Astrocyte of the spinal cord (primary cell): ENCODE results near the gene NPEPL1.

Experiments used
- DNase-seq: peaks from one replicate; pipeline ENCODE4 v3.0.0; 2011; ENCODE audit warnings: low read depth, low spot score
- H3K4me3 ChIP-seq: 2 replicates; pipeline ENCODE4 v1.5.1; 2011; ENCODE audit warnings: low read depth, mild to moderate bottlenecking, low read length, moderate library complexity
- CTCF ChIP-seq: IDR thresholded peaks from 2 replicates; pipeline ENCODE4 v1.5.1; 2012; ENCODE audit warnings: low read depth, mild to moderate bottlenecking, low read length, inconsistent platforms
- in situ Hi-C: cut with HindIII; loops from 2 replicates; pipeline ENCODE4 v1.10.0; 2017; ENCODE audit warnings: low sequenced_read_pairs

Gene NPEPL1

GRCh38 chr20:58664883-58665282 is 27.7 kb upstream of the NPEPL1 start:
- no peak for DNase-seq
- in situ Hi-C loops = loop anchor here (25.0 kb wide), 1 partner anchor 428 kb away; the partner anchor contains the start of gene ANKRD60
- no peak for TF ChIP-seq CTCF
- no peak overlapping the region for H3K4me3 ChIP-seq

- in situ Hi-C loops = loop anchor here (25.0 kb wide), 1 partner anchor 428 kb away; the partner anchor contains the start of gene ANKRD60
- no peak for TF ChIP-seq CTCF
- DNase-seq = no peak
- no peak overlapping the region for H3K4me3 ChIP-seq
Measured at GRCh38 chr20:58665606-58666005, 27.0 kb upstream of the NPEPL1 start.

- no peak for DNase-seq
- in situ Hi-C loops = loop anchor here (25.0 kb wide), 1 partner anchor 429 kb away; the partner anchor contains the start of gene ANKRD60
- TF ChIP-seq CTCF = no peak
- H3K4me3 ChIP-seq = no peak overlapping the region
Measured at GRCh38 chr20:58666702-58667101, 25.9 kb upstream of the NPEPL1 start.

- DNase-seq = no peak
- no peak for TF ChIP-seq CTCF
- H3K4me3 ChIP-seq = no peak overlapping the region
- in situ Hi-C loops = loop anchor here (25.0 kb wide), 1 partner anchor 431 kb away; the partner anchor contains the start of gene ANKRD60
Measured at GRCh38 chr20:58667975-58668374, 24.6 kb upstream of the NPEPL1 start.

DNA sequence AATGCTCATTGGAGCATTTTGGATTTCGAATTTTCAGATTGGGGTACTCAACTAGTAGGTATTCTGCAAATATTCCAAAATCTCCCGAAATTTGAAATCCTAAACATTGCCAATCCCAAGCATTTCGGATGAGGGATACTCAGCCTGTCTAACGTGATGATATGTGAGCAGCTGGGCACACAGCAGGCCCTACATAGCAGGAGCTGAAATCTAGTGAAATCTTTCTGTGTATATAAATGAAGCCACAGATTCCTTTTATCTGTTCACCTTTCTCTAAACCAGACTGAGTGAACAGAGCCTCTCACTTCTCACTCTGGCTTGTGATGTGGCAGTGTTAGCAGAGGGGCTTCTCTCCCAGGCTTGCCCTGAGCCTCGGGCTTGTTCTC is 23.7 kb upstream of the NPEPL1 start:
- in situ Hi-C loops = loop anchor here (25.0 kb wide), 1 partner anchor 432 kb away; the partner anchor contains the start of gene ANKRD60
- H3K4me3 ChIP-seq = no peak overlapping the region
- DNase-seq = no peak
- no peak for TF ChIP-seq CTCF

DNA sequence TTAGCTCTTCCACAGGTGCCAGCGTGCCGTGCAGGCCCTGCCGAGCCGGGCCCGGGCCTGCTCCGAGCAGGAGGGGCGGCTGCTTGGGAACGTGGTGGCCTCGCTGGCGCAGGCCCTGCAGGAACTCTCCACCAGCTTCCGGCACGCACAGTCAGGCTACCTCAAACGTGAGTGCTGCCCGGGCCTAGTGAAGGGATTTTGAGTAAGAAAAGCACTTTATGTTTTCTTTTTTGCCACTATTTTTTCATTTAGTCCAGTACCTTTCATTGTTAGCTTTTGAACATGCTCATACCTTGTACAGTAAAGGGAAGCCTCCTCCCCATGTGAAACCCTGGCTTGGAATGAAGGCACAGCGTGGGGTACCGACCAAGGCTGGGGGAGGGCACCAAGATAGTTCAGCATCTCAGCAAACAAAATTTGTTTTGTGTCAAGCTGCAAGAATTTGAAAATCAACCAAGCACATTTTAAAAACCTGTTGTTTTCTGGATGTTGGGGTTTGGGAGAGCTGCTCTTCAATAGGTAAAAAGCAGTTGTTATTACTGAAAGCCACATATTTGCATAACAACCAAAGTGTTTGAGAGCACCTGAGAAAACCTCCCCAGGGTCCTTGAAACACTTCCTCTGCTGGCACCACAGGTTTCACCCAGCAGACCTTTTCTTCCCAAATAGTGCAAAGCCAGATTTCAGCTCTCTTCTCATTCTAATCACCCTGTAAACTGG is 23.2 kb upstream of the NPEPL1 start:
- no peak for DNase-seq
- no peak for TF ChIP-seq CTCF
- in situ Hi-C loops = loop anchor here (25.0 kb wide), 1 partner anchor 432 kb away; the partner anchor contains the start of gene ANKRD60
- H3K4me3 ChIP-seq = no peak overlapping the region
